ENCODE measurements around the gene UBE3B. TPM values are rescaled to one million over a fixed set of nuclear protein-coding genes. Genes with fewer than 3 reads are reported as not detected.

The UBE3B gene
- polyA plus RNA-seq, 1 experiment: 43.9 TPM

DNA sequence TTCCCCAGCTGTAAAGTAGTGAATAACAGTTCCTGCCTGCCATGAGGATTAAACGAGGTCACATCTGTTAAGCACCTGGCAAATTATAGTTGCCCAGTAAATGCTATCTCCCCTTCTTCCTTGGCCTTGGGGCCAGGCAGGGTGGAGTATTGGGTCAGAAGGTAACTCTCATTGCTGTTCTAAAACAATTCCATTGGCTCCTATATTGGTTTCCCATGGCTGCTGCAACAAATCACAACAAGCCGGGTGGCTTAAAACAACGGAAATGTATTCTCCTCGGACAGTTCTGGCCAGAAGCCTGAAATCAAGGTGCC lies 63.9 kb downstream of the UBE3B start:
- ChIA-PET CTCF (interaction anchor here (1.0 to 1.6 kb wide), 2 partner anchors 12 to 15 kb away, joined by 3 read pairs; no protein-coding TSS in a partner anchor), POLR2A (no interaction called here)
- Histone ChIP-seq H3K36me3 (ENCODE audit: control insufficient read depth, insufficient read depth, low read length) (no peaks in the 10 kb centered on the region), H3K4me3 (ENCODE audit: low read depth, low read length) (no peak overlapping the region), H3K27me3 (ENCODE audit: control insufficient read depth, insufficient read depth, low read length) (no peaks in the 10 kb centered on the region)
- DNase-seq (ENCODE audit: low read depth): no peak
- TF ChIP-seq, protein P1, sequence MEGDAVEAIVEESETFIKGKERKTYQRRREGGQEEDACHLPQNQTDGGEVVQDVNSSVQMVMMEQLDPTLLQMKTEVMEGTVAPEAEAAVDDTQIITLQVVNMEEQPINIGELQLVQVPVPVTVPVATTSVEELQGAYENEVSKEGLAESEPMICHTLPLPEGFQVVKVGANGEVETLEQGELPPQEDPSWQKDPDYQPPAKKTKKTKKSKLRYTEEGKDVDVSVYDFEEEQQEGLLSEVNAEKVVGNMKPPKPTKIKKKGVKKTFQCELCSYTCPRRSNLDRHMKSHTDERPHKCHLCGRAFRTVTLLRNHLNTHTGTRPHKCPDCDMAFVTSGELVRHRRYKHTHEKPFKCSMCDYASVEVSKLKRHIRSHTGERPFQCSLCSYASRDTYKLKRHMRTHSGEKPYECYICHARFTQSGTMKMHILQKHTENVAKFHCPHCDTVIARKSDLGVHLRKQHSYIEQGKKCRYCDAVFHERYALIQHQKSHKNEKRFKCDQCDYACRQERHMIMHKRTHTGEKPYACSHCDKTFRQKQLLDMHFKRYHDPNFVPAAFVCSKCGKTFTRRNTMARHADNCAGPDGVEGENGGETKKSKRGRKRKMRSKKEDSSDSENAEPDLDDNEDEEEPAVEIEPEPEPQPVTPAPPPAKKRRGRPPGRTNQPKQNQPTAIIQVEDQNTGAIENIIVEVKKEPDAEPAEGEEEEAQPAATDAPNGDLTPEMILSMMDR (IDR thresholded peaks at IDR 0.05; ENCODE audit: insufficient read depth, low read depth, low read length): no peak

DNA sequence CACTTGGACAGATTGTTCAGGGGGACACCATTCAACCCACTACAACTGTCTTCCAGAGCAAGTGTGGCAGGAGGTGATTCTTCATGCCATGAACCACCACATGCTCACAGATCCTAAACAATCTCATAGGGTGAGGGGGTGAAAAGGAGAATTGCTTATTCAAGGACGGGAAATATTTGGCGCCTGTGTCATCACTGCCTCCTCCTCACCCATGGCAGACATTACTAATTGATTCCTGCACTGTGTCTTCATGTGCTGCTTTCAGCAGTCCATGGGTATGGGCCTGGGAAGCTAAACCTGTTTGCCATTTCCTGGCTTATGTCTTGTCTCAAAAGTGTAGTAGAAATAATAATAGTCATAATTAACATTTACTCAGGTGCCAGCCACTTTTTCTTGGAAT lies 64.6 kb downstream of the UBE3B start:
- ChIA-PET CTCF (interaction anchor here (1.0 to 1.6 kb wide), 2 partner anchors 11 to 16 kb away, joined by 3 read pairs; no protein-coding TSS in a partner anchor), POLR2A (no interaction called here)
- Histone ChIP-seq H3K4me3 (ENCODE audit: low read depth, low read length) (no peak overlapping the region), H3K36me3 (ENCODE audit: control insufficient read depth, insufficient read depth, low read length) (no peaks in the 10 kb centered on the region), H3K27me3 (ENCODE audit: control insufficient read depth, insufficient read depth, low read length) (no peaks in the 10 kb centered on the region)
- TF ChIP-seq, protein P1 (IDR thresholded peaks at IDR 0.05; ENCODE audit: insufficient read depth, low read depth, low read length): no peak
- DNase-seq (ENCODE audit: low read depth): no peak

DNA sequence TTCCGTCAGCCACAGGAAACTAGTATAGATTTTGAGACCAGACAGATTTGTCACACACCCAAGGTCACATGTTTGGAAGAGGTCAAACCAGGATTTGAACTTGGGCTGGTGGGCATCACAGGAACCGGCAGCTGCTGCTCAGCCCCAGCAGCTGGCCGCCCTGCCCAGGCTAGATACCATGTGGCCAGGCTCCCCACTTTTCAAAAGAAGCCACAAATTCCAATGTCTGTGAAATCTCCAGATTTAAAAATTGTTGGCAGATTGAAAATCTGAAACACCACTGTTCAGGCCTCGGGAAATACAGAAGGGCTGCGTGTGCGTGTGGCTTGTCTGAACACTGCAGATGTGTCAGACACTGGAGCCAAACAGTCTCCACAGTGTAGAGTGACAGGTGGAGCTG lies 65.4 kb downstream of the UBE3B start:
- H3K27me3 ChIP-seq (ENCODE audit: control insufficient read depth, insufficient read depth, low read length): no peaks in the 10 kb centered on the region
- ChIA-PET CTCF (no interaction called here), POLR2A (no interaction called here)
- H3K4me3 ChIP-seq (ENCODE audit: low read depth, low read length): no peak overlapping the region
- no peaks in the 10 kb centered on the region for H3K36me3 ChIP-seq (ENCODE audit: control insufficient read depth, insufficient read depth, low read length)
- TF ChIP-seq, protein P1 (IDR thresholded peaks at IDR 0.05; ENCODE audit: insufficient read depth, low read depth, low read length): no peak
- DNase-seq (ENCODE audit: low read depth): no peak

DNA sequence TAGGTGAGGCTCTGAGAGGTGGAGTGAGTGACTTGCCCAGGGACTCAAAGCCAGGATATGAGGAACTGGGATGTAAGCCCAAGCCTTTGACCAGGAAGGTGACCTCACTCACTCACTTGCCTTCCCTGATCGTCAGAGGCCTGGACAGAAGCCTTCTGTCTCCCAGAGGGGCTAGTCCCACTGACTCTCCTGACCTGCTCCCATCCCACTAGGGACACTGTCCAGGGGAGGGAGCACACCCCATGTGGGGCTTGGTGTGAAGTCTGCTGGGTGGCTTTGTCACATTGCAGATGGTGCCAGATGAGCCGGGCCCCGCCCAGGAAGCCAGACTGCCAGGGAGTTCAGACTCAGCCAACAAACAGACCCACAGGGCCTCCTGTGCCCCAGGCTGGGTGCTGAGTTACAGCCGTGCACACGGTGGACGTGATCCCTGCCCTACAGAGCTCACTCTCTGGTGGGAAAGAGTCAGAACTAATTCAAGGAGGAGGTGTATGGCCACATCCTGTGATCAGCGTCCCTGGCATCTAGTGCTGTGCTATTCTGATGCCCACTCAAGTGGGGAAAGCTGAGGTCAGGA lies 67.6 kb downstream of the UBE3B start:
- H3K36me3 ChIP-seq (ENCODE audit: control insufficient read depth, insufficient read depth, low read length): no peaks in the 10 kb centered on the region
- 0 out of 2 replicates have a peak, but pooled peaks cover 1% of the 10 kb centered on the region for H3K27me3 ChIP-seq (ENCODE audit: control insufficient read depth, insufficient read depth, low read length)
- ChIA-PET CTCF (interaction anchor here (1.1 to 1.4 kb wide), 3 partner anchors 26 to 117 kb away, joined by 3 to 4 read pairs (median 3); no protein-coding TSS in a partner anchor), POLR2A (no interaction called here)
- TF ChIP-seq, protein P1 (IDR thresholded peaks at IDR 0.05; ENCODE audit: insufficient read depth, low read depth, low read length): no peak
- no peak for DNase-seq (ENCODE audit: low read depth)
- no peak overlapping the region for H3K4me3 ChIP-seq (ENCODE audit: low read depth, low read length)

DNA sequence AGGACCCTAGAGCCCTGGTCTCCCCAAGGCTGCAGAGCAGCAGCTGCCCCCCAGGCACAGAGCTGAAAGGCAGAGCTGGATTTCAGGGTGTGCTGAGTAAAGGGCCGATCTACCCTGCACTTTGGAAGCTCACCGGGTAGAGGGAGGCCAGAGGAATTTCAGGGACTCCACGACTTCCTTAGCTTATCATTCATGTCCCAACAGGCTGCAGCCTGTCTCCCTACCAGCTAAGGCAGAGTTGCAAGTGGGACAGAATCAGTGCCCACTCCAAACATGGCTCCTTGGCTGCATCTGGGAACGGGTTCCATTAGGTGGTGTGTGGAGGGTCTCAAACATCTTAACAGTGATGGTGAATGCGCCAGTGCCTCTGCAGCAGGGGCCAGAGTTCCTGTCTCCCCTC lies 68.4 kb downstream of the UBE3B start:
- TF ChIP-seq, protein P1 (IDR thresholded peaks at IDR 0.05; ENCODE audit: insufficient read depth, low read depth, low read length): no peak
- POLR2A ChIA-PET: no interaction called here
- Histone ChIP-seq H3K27me3 (ENCODE audit: control insufficient read depth, insufficient read depth, low read length) (peaks cover 5% of the 10 kb centered on the region; the same call in 1 of the 2 replicates), H3K36me3 (ENCODE audit: control insufficient read depth, insufficient read depth, low read length) (no peaks in the 10 kb centered on the region), H3K4me3 (ENCODE audit: low read depth, low read length) (no peak overlapping the region)
- CTCF ChIA-PET: interaction anchor here (0.8 to 1.1 kb wide), 2 partner anchors 15 to 27 kb away, joined by 3 to 4 read pairs; no protein-coding TSS in a partner anchor
- no peak for DNase-seq (ENCODE audit: low read depth)
